H9 (cell line): ENCODE results near the gene AGMAT. TPM values are rescaled to one million over a fixed set of nuclear protein-coding genes. Genes with fewer than 3 reads are reported as not detected.

Experiments
- DNase-seq: peaks from one replicate; pipeline ENCODE4 v3.0.0-alpha.2; 2017
- H2AFZ ChIP-seq: one replicate; pipeline ENCODE4 v1.6.1; 2013; ENCODE audit warnings: mild to moderate bottlenecking, low read length, control low read depth, moderate library complexity
- H2AK5ac ChIP-seq: 2 replicates; pipeline ENCODE4 v1.6.1; 2013; ENCODE audit warnings: low read length, control low read depth, mixed read lengths; ENCODE audit not compliant: insufficient read length
- H2BK120ac ChIP-seq: one replicate; pipeline ENCODE4 v1.6.1; 2013; ENCODE audit warnings: low read depth, mild to moderate bottlenecking, low read length, control low read depth, inconsistent platforms; ENCODE audit not compliant: poor library complexity, severe bottlenecking
- H2BK12ac ChIP-seq: 2 replicates; pipeline ENCODE4 v1.6.1; 2013; ENCODE audit warnings: low read length, control low read depth, mixed read lengths, low read depth; ENCODE audit not compliant: insufficient read length
- H2BK15ac ChIP-seq: 2 replicates; pipeline ENCODE4 v1.6.1; 2013; ENCODE audit warnings: low read depth, low read length, control low read depth
- H2BK20ac ChIP-seq: one replicate; pipeline ENCODE4 v1.6.1; 2013; ENCODE audit warnings: low read depth, mild to moderate bottlenecking, low read length, control low read depth, inconsistent platforms; ENCODE audit not compliant: poor library complexity, severe bottlenecking
- H2BK5ac ChIP-seq: 2 replicates; pipeline ENCODE4 v1.6.1; 2013; ENCODE audit warnings: low read length, control low read depth, mixed read lengths; ENCODE audit not compliant: insufficient read length
- H3K14ac ChIP-seq: 2 replicates; pipeline ENCODE4 v1.6.1; 2013; ENCODE audit warnings: low read length, control low read depth; ENCODE audit not compliant: insufficient read depth
- H3K18ac ChIP-seq: 2 replicates; pipeline ENCODE4 v1.6.1; 2013; ENCODE audit warnings: low read depth, mild to moderate bottlenecking, mixed read lengths, low read length, control low read depth; ENCODE audit not compliant: insufficient read length
- H3K23ac ChIP-seq: 2 replicates; pipeline ENCODE4 v1.6.1; 2013; ENCODE audit warnings: low read length, control low read depth, mixed read lengths, low read depth; ENCODE audit not compliant: insufficient read length
- H3K23me2 ChIP-seq: 2 replicates; pipeline ENCODE4 v1.6.1; 2013; ENCODE audit warnings: low read depth, mild to moderate bottlenecking, mixed read lengths, low read length, control low read depth; ENCODE audit not compliant: insufficient read length, poor library complexity, severe bottlenecking
- H3K27ac ChIP-seq: 2 replicates; pipeline ENCODE4 v1.5.1; 2013; ENCODE audit warnings: low read length, control low read depth, mixed read lengths, low read depth; ENCODE audit not compliant: insufficient read length
- H3K27me3 ChIP-seq: 2 replicates; pipeline ENCODE4 v1.6.1; 2013; ENCODE audit warnings: low read length, control low read depth, inconsistent platforms; ENCODE audit not compliant: insufficient read depth
- H3K4ac ChIP-seq: 2 replicates; pipeline ENCODE4 v1.6.1; 2013; ENCODE audit warnings: low read depth, mild to moderate bottlenecking, control low read depth, inconsistent platforms, low read length, moderate library complexity
- H3K4me1 ChIP-seq: 2 replicates; pipeline ENCODE4 v1.6.1; 2013; ENCODE audit warnings: low read length, control low read depth, inconsistent platforms; ENCODE audit not compliant: insufficient read depth
- H3K4me2 ChIP-seq: 2 replicates; pipeline ENCODE4 v1.6.1; 2013; ENCODE audit warnings: low read length, control low read depth, mixed read lengths; ENCODE audit not compliant: insufficient read length, insufficient read depth
- H3K56ac ChIP-seq: 2 replicates; pipeline ENCODE4 v1.6.1; 2013; ENCODE audit warnings: low read depth, mild to moderate bottlenecking, mixed read lengths, low read length, control low read depth; ENCODE audit not compliant: insufficient read length
- H3K79me1 ChIP-seq: 2 replicates; pipeline ENCODE4 v1.6.1; 2013; ENCODE audit warnings: low read depth, mild to moderate bottlenecking, moderate library complexity, low read length, control low read depth, inconsistent platforms; ENCODE audit not compliant: insufficient read depth, poor library complexity, severe bottlenecking
- H3K79me2 ChIP-seq: 2 replicates; pipeline ENCODE4 v1.6.1; 2013; ENCODE audit warnings: low read length, control low read depth, inconsistent platforms; ENCODE audit not compliant: insufficient read depth
- H3K9ac ChIP-seq: 2 replicates; pipeline ENCODE4 v1.6.1; 2013; ENCODE audit warnings: low read length, control low read depth, mixed read lengths; ENCODE audit not compliant: insufficient read length; ENCODE audit errors: extremely low read depth
- H3K9me3 ChIP-seq: one replicate; pipeline ENCODE4 v1.6.1; 2013; ENCODE audit warnings: low read depth, low read length, inconsistent platforms; ENCODE audit not compliant: control insufficient read depth
- H3T11ph ChIP-seq: one replicate; pipeline ENCODE4 v1.6.1; 2013; ENCODE audit warnings: mild to moderate bottlenecking, low read length, control low read depth, inconsistent platforms
- H4K20me1 ChIP-seq: one replicate; pipeline ENCODE4 v1.6.1; 2013; ENCODE audit not compliant: control insufficient read depth, insufficient read length, insufficient read depth
- H4K5ac ChIP-seq: 2 replicates; pipeline ENCODE4 v1.6.1; 2013; ENCODE audit warnings: low read depth, mild to moderate bottlenecking, mixed read lengths, low read length, control low read depth; ENCODE audit not compliant: insufficient read length
- H4K8ac ChIP-seq: replicated peaks from 2 replicates; pipeline ENCODE4 v1.6.1; 2013; ENCODE audit warnings: low read length, control low read depth, mixed read lengths, low read depth; ENCODE audit not compliant: insufficient read length
- H4K91ac ChIP-seq: 2 replicates; pipeline ENCODE4 v1.6.1; 2013; ENCODE audit warnings: low read depth, mild to moderate bottlenecking, moderate library complexity, mixed read lengths, low read length, control low read depth; ENCODE audit not compliant: insufficient read length
- H3K27ac Mint-ChIP-seq, 3 experiments: 2 replicates in 2 of 3; 3 replicates in 1 of 3; pipeline ENCODE4 v1.8.0; 2020 to 2021; ENCODE audit warnings: mixed read lengths in 3 of 3, mild to moderate bottlenecking in 1 of 3, moderate library complexity in 1 of 3
- H3K27me3 Mint-ChIP-seq: 2 replicates; pipeline ENCODE4 v1.8.0; 2021; ENCODE audit warnings: low read depth, mild to moderate bottlenecking, moderate library complexity, mixed read lengths
- H3K36me3 Mint-ChIP-seq, 3 experiments: 2 replicates in 2 of 3; 3 replicates in 1 of 3; pipeline ENCODE4 v1.8.0; 2020 to 2021; ENCODE audit warnings: low read depth in 3 of 3, mixed read lengths in 3 of 3; ENCODE audit not compliant: insufficient read depth in 1 of 3
- H3K4me1 Mint-ChIP-seq, 2 experiments: 2 replicates each; pipeline ENCODE4 v1.8.0; 2020; ENCODE audit warnings: mixed read lengths in 2 of 2
- H3K4me3 Mint-ChIP-seq, 2 experiments: 2 replicates in 1 of 2; 3 replicates in 1 of 2; pipeline ENCODE4 v1.8.0; 2020 to 2021; ENCODE audit warnings: mild to moderate bottlenecking in 2 of 2, mixed read lengths in 2 of 2, moderate library complexity in 1 of 2
- H3K9me3 Mint-ChIP-seq, 2 experiments: 2 replicates in 1 of 2; 3 replicates in 1 of 2; pipeline ENCODE4 v1.8.0; 2020; ENCODE audit warnings: mild to moderate bottlenecking in 2 of 2, mixed read lengths in 2 of 2, moderate library complexity in 1 of 2
- WGBS: extraction: QIAGEN DNeasy Blood & Tissue Kit; methylation state at CpG from one replicate; pipeline ENCODE4 v1.1.7; 2013; ENCODE audit warnings: missing lambda C conversion rate, low lambda C conversion rate, mixed read lengths; ENCODE audit not compliant: insufficient read length; ENCODE audit errors: extremely low coverage; 5-methylcytosine and 5-hydroxymethylcytosine counted together
- total RNA-seq: library from RNA; stranded (reverse); gene quantifications from 2 replicates; pipeline ENCODE4 v1.2.1, GENCODE V29; 2021
- TF ChIP-seq, protein P1 (sequence below): fragments of 200-600 bp; sonication (generic); conservative IDR thresholded peaks from 3 replicates; pipeline ENCODE4 v1.8.0; 2021; ENCODE audit warnings: antibody characterized with exemption, mild to moderate bottlenecking

AGMAT gene
- total RNA-seq, 1 experiment from 2014 or later, result 4.0 TPM

DNA sequence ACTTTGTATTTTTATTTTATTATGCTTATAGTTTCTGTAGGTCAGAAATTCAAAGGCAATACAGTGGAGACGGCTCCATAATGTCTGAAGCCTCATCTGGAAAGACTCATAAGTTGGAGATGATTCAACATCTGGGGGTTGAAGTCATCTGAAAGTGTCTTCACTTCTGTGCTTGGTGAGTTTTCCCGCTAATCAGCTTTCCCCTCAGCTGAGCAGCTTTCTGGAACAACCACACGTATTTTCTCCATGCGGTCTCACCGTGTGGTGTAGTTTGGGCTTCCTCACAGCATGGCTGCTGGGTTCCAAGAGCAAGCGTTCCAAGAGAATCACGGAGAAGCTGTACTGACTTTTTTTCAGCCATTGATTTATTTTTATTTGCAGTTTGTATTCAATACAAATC, 24.8 kb upstream of the AGMAT start:
- Histone ChIP-seq H3K79me2 (no peaks in the 10 kb centered on the region), H2BK15ac (no peak overlapping the region), H3K79me1 (no peaks in the 10 kb centered on the region), H3K23me2 (no peaks in the 10 kb centered on the region), H3K4me1 (no peaks in the 10 kb centered on the region), H2AFZ (no peak overlapping the region), H3K18ac (no peak overlapping the region), H3K9ac (no peak overlapping the region), H3K27me3 (no peaks in the 10 kb centered on the region), H4K20me1 (no peaks in the 10 kb centered on the region), H3K4me2 (no peak overlapping the region), H3K9me3 (no peaks in the 10 kb centered on the region), H3K4ac (no peak overlapping the region), H2BK5ac (no peak overlapping the region), H2BK12ac (no peak overlapping the region), H2BK120ac (no peak overlapping the region), H4K91ac (no peak overlapping the region), H3T11ph (no peak overlapping the region), H3K27ac (no peak overlapping the region), H3K14ac (no peak overlapping the region), H2AK5ac (no peak overlapping the region), H2BK20ac (no peak overlapping the region), H3K23ac (no peak overlapping the region), H4K8ac (no peak overlapping the region), H4K5ac (no peak overlapping the region), H3K56ac (no peak overlapping the region)
- H3K4me3 Mint-ChIP-seq, result no peak overlapping the region
- H3K27me3 Mint-ChIP-seq, result peaks cover 22% of the 10 kb centered on the region
- H3K27ac Mint-ChIP-seq, result no peak overlapping the region
- DNase-seq, result no peak
- WGBS, result no CpG with 5 or more reads among the region's 7 CpGs
- no peaks in the 10 kb centered on the region for H3K36me3 Mint-ChIP-seq
- TF ChIP-seq, protein P1, sequence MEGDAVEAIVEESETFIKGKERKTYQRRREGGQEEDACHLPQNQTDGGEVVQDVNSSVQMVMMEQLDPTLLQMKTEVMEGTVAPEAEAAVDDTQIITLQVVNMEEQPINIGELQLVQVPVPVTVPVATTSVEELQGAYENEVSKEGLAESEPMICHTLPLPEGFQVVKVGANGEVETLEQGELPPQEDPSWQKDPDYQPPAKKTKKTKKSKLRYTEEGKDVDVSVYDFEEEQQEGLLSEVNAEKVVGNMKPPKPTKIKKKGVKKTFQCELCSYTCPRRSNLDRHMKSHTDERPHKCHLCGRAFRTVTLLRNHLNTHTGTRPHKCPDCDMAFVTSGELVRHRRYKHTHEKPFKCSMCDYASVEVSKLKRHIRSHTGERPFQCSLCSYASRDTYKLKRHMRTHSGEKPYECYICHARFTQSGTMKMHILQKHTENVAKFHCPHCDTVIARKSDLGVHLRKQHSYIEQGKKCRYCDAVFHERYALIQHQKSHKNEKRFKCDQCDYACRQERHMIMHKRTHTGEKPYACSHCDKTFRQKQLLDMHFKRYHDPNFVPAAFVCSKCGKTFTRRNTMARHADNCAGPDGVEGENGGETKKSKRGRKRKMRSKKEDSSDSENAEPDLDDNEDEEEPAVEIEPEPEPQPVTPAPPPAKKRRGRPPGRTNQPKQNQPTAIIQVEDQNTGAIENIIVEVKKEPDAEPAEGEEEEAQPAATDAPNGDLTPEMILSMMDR, result no peak
- peaks cover 2% of the 10 kb centered on the region in 2 experiments; a peak in 2 of 4 replicates for H3K4me1 Mint-ChIP-seq
- H3K9me3 Mint-ChIP-seq, result no peaks in the 10 kb centered on the region
